Suprapubic skin (tissue), 3 donors: ENCODE data around the gene IGSF5.
A peak's percentile ranks its signal among the peaks of the same experiment; 100 is the strongest.

ENCODE experiments used
- POLR2A ChIP-seq, 2 donors: fragments of 450-650 bp; IDR thresholded peaks; one replicate each; pipeline ENCODE4 v1.6.1; 2017; ENCODE audit warnings: antibody characterized with exemption in 2 of 2, mild to moderate bottlenecking in 2 of 2, moderate library complexity in 2 of 2
- TF ChIP-seq, protein P1 (sequence below), 2 donors: fragments of 200-600 bp in 1 of 2; fragments of 450-650 bp in 1 of 2; sonication (generic) in 1 of 2; IDR thresholded peaks; one replicate each; pipeline ENCODE4 v1.5.1; 2016 to 2019; ENCODE audit warnings: antibody characterized with exemption in 2 of 2, mild to moderate bottlenecking in 1 of 2, moderate library complexity in 1 of 2

DNA sequence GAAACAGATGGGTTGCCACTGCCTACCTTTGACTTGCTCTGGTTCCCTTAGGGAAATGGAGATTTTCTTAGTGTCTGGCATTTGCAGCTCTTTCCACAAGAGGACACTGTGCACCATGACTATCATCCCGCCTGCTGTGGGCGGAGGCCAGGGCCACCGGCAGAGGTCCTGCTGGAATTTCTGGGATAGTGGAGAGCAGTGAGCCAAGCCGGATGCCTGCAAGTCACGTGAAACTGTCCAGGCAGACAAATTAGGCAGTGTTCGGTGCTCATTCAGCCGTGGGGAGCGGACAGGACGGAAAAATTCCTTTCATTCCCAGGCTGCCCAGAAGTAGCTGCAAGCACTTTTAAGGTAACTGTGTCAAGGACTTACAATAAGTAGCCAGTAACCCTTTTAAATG lies 43.4 kb downstream of the IGSF5 start:
- TF ChIP-seq, protein P1, sequence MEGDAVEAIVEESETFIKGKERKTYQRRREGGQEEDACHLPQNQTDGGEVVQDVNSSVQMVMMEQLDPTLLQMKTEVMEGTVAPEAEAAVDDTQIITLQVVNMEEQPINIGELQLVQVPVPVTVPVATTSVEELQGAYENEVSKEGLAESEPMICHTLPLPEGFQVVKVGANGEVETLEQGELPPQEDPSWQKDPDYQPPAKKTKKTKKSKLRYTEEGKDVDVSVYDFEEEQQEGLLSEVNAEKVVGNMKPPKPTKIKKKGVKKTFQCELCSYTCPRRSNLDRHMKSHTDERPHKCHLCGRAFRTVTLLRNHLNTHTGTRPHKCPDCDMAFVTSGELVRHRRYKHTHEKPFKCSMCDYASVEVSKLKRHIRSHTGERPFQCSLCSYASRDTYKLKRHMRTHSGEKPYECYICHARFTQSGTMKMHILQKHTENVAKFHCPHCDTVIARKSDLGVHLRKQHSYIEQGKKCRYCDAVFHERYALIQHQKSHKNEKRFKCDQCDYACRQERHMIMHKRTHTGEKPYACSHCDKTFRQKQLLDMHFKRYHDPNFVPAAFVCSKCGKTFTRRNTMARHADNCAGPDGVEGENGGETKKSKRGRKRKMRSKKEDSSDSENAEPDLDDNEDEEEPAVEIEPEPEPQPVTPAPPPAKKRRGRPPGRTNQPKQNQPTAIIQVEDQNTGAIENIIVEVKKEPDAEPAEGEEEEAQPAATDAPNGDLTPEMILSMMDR (IDR thresholded peaks at IDR 0.05), result peak; percentile 13 to 40
- no peak for TF ChIP-seq POLR2A (IDR thresholded peaks at IDR 0.05)
